Natural killer cell (primary cell): ENCODE measurements around the gene ENDOV. TPM values are rescaled to one million over a fixed set of nuclear protein-coding genes. Genes with fewer than 3 reads are reported as not detected.
"Not testable (repeated sequence)": the region's sequence is repeated elsewhere in the genome, so short reads cannot be mapped to it uniquely, and the experiment has no call there.

Source experiments
- ATAC-seq, 3 donors: fragments of 150-1000 bp in 2 of 3; fragments of 200-7000 bp in 1 of 3; cut with Tn5 transposase; 1 replicate in 1 of 3; 2 replicates in 2 of 3; pipeline ENCODE4 v1.10.0; 2021; ENCODE audit warnings: mild to moderate bottlenecking in 2 of 3, moderate library complexity in 2 of 3
- DNase-seq, 2 donors: peaks; one replicate each; pipeline versions ENCODE4 v3.0.0 to v3.0.0-alpha.2; 2013 to 2021; ENCODE audit warnings: mixed read lengths in 1 of 2
- H3K27ac ChIP-seq: one replicate; pipeline ENCODE4 v1.5.1; 2013; ENCODE audit warnings: mild to moderate bottlenecking, low read length
- H3K27me3 ChIP-seq: one replicate; pipeline ENCODE4 v1.6.1; 2013; ENCODE audit warnings: low read length; ENCODE audit not compliant: control insufficient read depth, insufficient read depth
- H3K36me3 ChIP-seq: one replicate; pipeline ENCODE4 v1.6.1; 2013; ENCODE audit warnings: low read length; ENCODE audit not compliant: control insufficient read depth, insufficient read depth
- H3K4me1 ChIP-seq: one replicate; pipeline ENCODE4 v1.6.1; 2013; ENCODE audit warnings: low read length; ENCODE audit not compliant: control insufficient read depth, insufficient read depth
- H3K4me3 ChIP-seq: one replicate; pipeline ENCODE4 v1.5.1; 2013; ENCODE audit warnings: low read length
- H3K9me3 ChIP-seq: one replicate; pipeline ENCODE4 v1.6.1; 2013; ENCODE audit warnings: low read length; ENCODE audit not compliant: control insufficient read depth, insufficient read depth
- H3K27ac Mint-ChIP-seq, 2 donors: one replicate each; pipeline ENCODE4 v1.8.0; 2022; ENCODE audit warnings: mild to moderate bottlenecking in 2 of 2, mixed read lengths in 2 of 2, moderate library complexity in 1 of 2
- H3K27me3 Mint-ChIP-seq, 2 donors: one replicate each; pipeline ENCODE4 v1.8.0; 2022; ENCODE audit warnings: low read depth in 2 of 2, mixed read lengths in 2 of 2
- H3K36me3 Mint-ChIP-seq: one replicate; pipeline ENCODE4 v1.8.0; 2022; ENCODE audit warnings: mixed read lengths
- H3K4me1 Mint-ChIP-seq, 2 donors: one replicate each; pipeline ENCODE4 v1.8.0; 2022; ENCODE audit warnings: mixed read lengths in 2 of 2
- H3K4me3 Mint-ChIP-seq: one replicate; pipeline ENCODE4 v1.8.0; 2022; ENCODE audit warnings: mild to moderate bottlenecking, moderate library complexity, mixed read lengths
- H3K9me3 Mint-ChIP-seq, 2 donors: one replicate each; pipeline ENCODE4 v1.8.0; 2022; ENCODE audit warnings: mixed read lengths in 2 of 2
- CTCF ChIP-seq: fragments of 200-600 bp; IDR thresholded peaks from one replicate; pipeline ENCODE4 v1.8.0; 2022; ENCODE audit warnings: antibody characterized with exemption
- WGBS: methylation state at CpG from one replicate; pipeline ENCODE4 v1.1.7; 2013; ENCODE audit warnings: missing lambda C conversion rate; ENCODE audit not compliant: insufficient coverage; 5-methylcytosine and 5-hydroxymethylcytosine counted together
- intact Hi-C: fragments of 100-400 bp; cut with micrococcal nuclease; formaldehyde crosslinking; loops from one replicate; pipeline ENCODE4 v1.14.2; 2022
- total RNA-seq, 4 donors: library from RNA; stranded (reverse); fragments of 120-200 nt in 1 of 4; gene quantifications; one replicate each; pipeline versions ENCODE4 v1.2.3 to v1.2.4, GENCODE V29; 2013 to 2022

The ENDOV gene
- total RNA-seq, 3 donors from 2014 or later (not counting 1 experiment from before 2014, with no cell fraction given) = 17.7 to 24.9 (median 18.8) TPM

- ATAC-seq (no peak), DNase-seq (no peak)
- H3K4me3 ChIP-seq = no peak overlapping the region
- no peaks in the 10 kb centered on the region for H3K36me3 Mint-ChIP-seq
- TF ChIP-seq CTCF = no peak
- no peaks in the 10 kb centered on the region for H3K36me3 ChIP-seq
- peaks cover 4% of the 10 kb centered on the region in 2 donors for H3K4me1 Mint-ChIP-seq
- no peaks in the 10 kb centered on the region for H3K4me1 ChIP-seq
- no peak overlapping the region for H3K4me3 Mint-ChIP-seq
- intact Hi-C loops = no loop called here
- no peak overlapping the region for H3K27ac ChIP-seq
- no peaks in the 10 kb centered on the region for H3K9me3 Mint-ChIP-seq
- H3K27me3 Mint-ChIP-seq = no peaks in the 10 kb centered on the region
- no peaks in the 10 kb centered on the region for H3K9me3 ChIP-seq
- 94% methylated on average over 2 of the region's 4 CpGs for WGBS
- H3K27ac Mint-ChIP-seq = no peak overlapping the region
- no peaks in the 10 kb centered on the region for H3K27me3 ChIP-seq
Observed at GRCh38 chr17:80402959-80403358, 12.0 kb upstream of the ENDOV start.

- no peaks in the 10 kb centered on the region for H3K4me1 ChIP-seq
- no peak overlapping the region for H3K27ac Mint-ChIP-seq
- ATAC-seq (no peak), DNase-seq (no peak)
- H3K9me3 ChIP-seq = no peaks in the 10 kb centered on the region
- H3K36me3 Mint-ChIP-seq = no peaks in the 10 kb centered on the region
- no peak overlapping the region for H3K4me3 ChIP-seq
- no peak overlapping the region for H3K4me3 Mint-ChIP-seq
- H3K9me3 Mint-ChIP-seq = no peaks in the 10 kb centered on the region
- H3K4me1 Mint-ChIP-seq = no peaks in the 10 kb centered on the region
- 88% methylated on average over 8 of the region's 8 CpGs for WGBS
- H3K36me3 ChIP-seq = no peaks in the 10 kb centered on the region
- no peak for TF ChIP-seq CTCF
- intact Hi-C loops = no loop called here
- H3K27me3 Mint-ChIP-seq = peaks cover 0 to 3% of the 10 kb centered on the region in 2 donors
- H3K27me3 ChIP-seq = no peaks in the 10 kb centered on the region
- no peak overlapping the region for H3K27ac ChIP-seq
Observed at GRCh38 chr17:80406146-80406545, 8.8 kb upstream of the ENDOV start.

- H3K9me3 Mint-ChIP-seq, H3K36me3 ChIP-seq, ATAC-seq, H3K27me3 Mint-ChIP-seq, H3K4me3 ChIP-seq, DNase-seq, H3K4me3 Mint-ChIP-seq, H3K27ac ChIP-seq, H3K27me3 ChIP-seq, H3K9me3 ChIP-seq, H3K4me1 ChIP-seq, H3K36me3 Mint-ChIP-seq, intact Hi-C loops, H3K27ac Mint-ChIP-seq, H3K4me1 Mint-ChIP-seq: not testable (repeated sequence)
- WGBS = 60% methylated on average over 5 of the region's 5 CpGs
Observed at GRCh38 chr17:80407917-80408316, 7.0 kb upstream of the ENDOV start.

- intact Hi-C loops = no loop called here
- Mint-ChIP-seq H3K36me3 (no peaks in the 10 kb centered on the region), H3K4me1 (no peaks in the 10 kb centered on the region), H3K27me3 (peaks cover 0 to 3% of the 10 kb centered on the region in 2 donors), H3K4me3 (no peak overlapping the region), H3K9me3 (no peaks in the 10 kb centered on the region), H3K27ac (no peak overlapping the region)
- Histone ChIP-seq H3K36me3 (no peaks in the 10 kb centered on the region), H3K27me3 (no peaks in the 10 kb centered on the region), H3K27ac (no peak overlapping the region), H3K9me3 (no peaks in the 10 kb centered on the region), H3K4me3 (no peak overlapping the region), H3K4me1 (no peaks in the 10 kb centered on the region)
- no peak for TF ChIP-seq CTCF
- DNase-seq (no peak), ATAC-seq (no peak)
- 26% methylated on average over 6 of the region's 6 CpGs for WGBS
Observed at GRCh38 chr17:80408872-80409271, 6.1 kb upstream of the ENDOV start.
